ENCODE results near the gene TTC23. TPM values are rescaled to one million over a fixed set of nuclear protein-coding genes. Genes with fewer than 3 reads are reported as not detected.

Gene TTC23
- total and polyA plus RNA-seq, 2 donors (not counting 3 experiments of a cell fraction or from before 2014, with no cell fraction given): 4.1 to 27.3 TPM

DNA sequence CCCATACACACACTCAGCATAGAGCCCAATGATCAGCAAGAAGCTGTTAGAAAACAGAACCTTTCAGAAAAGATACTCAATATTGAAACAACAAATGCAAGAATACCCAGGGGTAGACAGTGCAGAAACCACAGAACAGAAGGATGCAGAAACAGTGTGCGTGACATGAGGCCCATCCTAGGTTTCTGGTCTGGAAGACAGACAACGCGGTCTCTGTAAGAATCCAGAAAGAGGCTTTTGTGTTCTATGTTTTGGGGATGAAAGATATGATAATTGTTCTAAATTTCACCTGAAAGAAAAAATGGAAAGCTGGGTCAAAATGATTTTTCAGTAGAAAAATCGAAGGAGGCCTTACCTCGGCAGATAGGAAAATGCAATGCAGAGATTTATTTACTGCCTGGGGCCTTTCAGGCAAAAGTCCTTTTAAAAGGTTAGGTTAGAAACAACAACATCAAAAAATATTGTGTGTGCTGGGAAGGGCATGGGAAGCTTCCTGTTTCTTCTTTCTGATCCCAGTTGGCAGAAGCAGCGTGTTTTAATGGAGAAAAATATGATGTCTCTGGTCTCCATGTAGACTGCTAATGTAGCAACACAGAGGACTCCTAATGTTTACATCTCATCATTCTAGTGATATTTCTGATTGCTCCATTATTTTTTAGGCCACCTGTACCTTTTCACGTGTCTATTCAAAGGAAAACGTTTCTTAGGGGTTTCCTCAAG lies 127.5 kb downstream of the TTC23 start:
- Histone ChIP-seq H3K9me3 (replicated peaks; ENCODE audit: control insufficient read depth, insufficient read depth, low read length) (no peaks in the 10 kb centered on the region), H3K36me3 (ENCODE audit: control insufficient read depth in 2 of 2, extremely low read depth in 1 of 2, insufficient read depth in 2 of 2, low read length in 2 of 2) (no peaks in the 10 kb centered on the region), H3K4me1 (ENCODE audit: control insufficient read depth, extremely low read depth, insufficient read depth, low read length) (peaks cover 30% of the 10 kb centered on the region), H3K27me3 (ENCODE audit: control insufficient read depth in 2 of 2, insufficient read depth in 2 of 2, low read length in 2 of 2) (no peaks in the 10 kb centered on the region), H3K4me3 (replicated peaks in 1 of 3; ENCODE audit: insufficient read depth in 1 of 3, low read depth in 1 of 3, low read length in 3 of 3) (no peak overlapping the region), H3K9ac (replicated peaks; ENCODE audit: extremely low read depth, insufficient read depth, low read length) (no peak overlapping the region), H2AFZ (ENCODE audit: low read depth, low read length) (no peak overlapping the region), H3K27ac (ENCODE audit: insufficient read depth, low read depth, low read length) (no peak overlapping the region), H4K20me1 (replicated peaks; ENCODE audit: control insufficient read depth, extremely low read depth, insufficient read depth, low read length) (no peaks in the 10 kb centered on the region), H3K9me1 (replicated peaks; ENCODE audit: control insufficient read depth, extremely low read depth, insufficient read depth, low read length) (no peaks in the 10 kb centered on the region), H3K79me2 (ENCODE audit: control insufficient read depth, insufficient read depth, low read length) (no peaks in the 10 kb centered on the region), H3K4me2 (ENCODE audit: insufficient read depth, low read length) (no peak overlapping the region)
- BruUV-seq (replicated peaks): no TSS peak
- FAIRE-seq (peak; percentile 31), DNase-seq (ENCODE audit: low read depth, low spot score) (peak; percentile 47)
- dilution Hi-C loops (cut with MboI; ENCODE audit: extremely low pct_ligation_motif_present, low sequenced_read_pairs) (no loop called here), intact Hi-C loops (cut with micrococcal nuclease) (loop anchor here (2.0 to 5.0 kb wide), 3 partner anchors 45 to 445 kb away; partner anchors contain the start of gene MEF2A)
- TF ChIP-seq POLR2A (IDR thresholded peaks at IDR 0.05; ENCODE audit: low read depth, low read length) (no peak), POLR2AphosphoS5 (IDR thresholded peaks at IDR 0.05; ENCODE audit: insufficient read depth, low read depth, low read length) (no peak), FOS (IDR thresholded peaks at IDR 0.05; ENCODE audit: borderline replicate concordance, insufficient read depth, low read length) (no peak)
- CTCF ChIA-PET: interaction anchor here (1.5 to 2.5 kb wide), 2 partner anchors 16 to 21 kb away, joined by 8 read pairs; partner anchors contain the start of gene SYNM
- POLR2A ChIA-PET: no interaction called here

DNA sequence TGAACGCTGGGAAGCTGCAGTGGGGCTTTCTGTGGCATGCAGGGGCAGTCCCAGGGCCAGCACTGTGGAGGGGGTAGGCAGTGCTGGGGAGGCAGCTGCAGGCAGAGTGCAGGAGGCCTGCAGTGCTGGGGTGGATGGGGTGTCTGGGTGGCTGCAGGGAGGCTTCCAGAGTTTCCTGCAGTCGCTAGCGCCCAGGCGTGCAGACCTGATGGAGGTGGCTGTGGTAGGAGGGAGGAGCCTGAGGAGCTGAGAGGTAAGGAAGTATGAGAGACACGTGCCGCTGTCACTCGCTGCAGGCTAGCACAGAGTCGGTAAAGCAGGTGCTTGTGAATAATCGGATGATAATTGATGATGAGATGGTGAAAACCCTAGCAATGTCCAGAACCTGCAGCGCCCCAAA lies 128.2 kb downstream of the TTC23 start:
- no peak overlapping the region for H3K4me3 ChIP-seq (replicated peaks in 1 of 3; ENCODE audit: insufficient read depth in 1 of 3, low read depth in 1 of 3, low read length in 3 of 3)
- no peak overlapping the region for H3K9ac ChIP-seq (replicated peaks; ENCODE audit: extremely low read depth, insufficient read depth, low read length)
- H3K9me1 ChIP-seq (replicated peaks; ENCODE audit: control insufficient read depth, extremely low read depth, insufficient read depth, low read length): no peaks in the 10 kb centered on the region
- no peaks in the 10 kb centered on the region for H3K79me2 ChIP-seq (ENCODE audit: control insufficient read depth, insufficient read depth, low read length)
- no peak for DNase-seq (ENCODE audit: low read depth, low spot score)
- no peak overlapping the region for H3K4me2 ChIP-seq (ENCODE audit: insufficient read depth, low read length)
- ChIA-PET CTCF (interaction anchor here (1.2 to 2.5 kb wide), 3 partner anchors 14 to 20 kb away, joined by 4 to 8 read pairs (median 8); partner anchors contain the start of gene SYNM), POLR2A (no interaction called here)
- H3K4me1 ChIP-seq (ENCODE audit: control insufficient read depth, extremely low read depth, insufficient read depth, low read length): peaks cover 30% of the 10 kb centered on the region
- no TSS peak for BruUV-seq (replicated peaks)
- dilution Hi-C loops (cut with MboI; ENCODE audit: extremely low pct_ligation_motif_present, low sequenced_read_pairs) (no loop called here), intact Hi-C loops (cut with micrococcal nuclease) (loop anchor here (5.0 kb wide), 2 partner anchors 331 to 446 kb away; partner anchors contain the start of gene MEF2A)
- TF ChIP-seq, protein P1, sequence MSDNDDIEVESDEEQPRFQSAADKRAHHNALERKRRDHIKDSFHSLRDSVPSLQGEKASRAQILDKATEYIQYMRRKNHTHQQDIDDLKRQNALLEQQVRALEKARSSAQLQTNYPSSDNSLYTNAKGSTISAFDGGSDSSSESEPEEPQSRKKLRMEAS (IDR thresholded peaks at IDR 0.05; ENCODE audit: insufficient read depth, insufficient read length): no peak
- TF ChIP-seq POLR2A (IDR thresholded peaks at IDR 0.05; ENCODE audit: low read depth, low read length) (no peak), CTCF (IDR thresholded peaks at IDR 0.05; ENCODE audit: extremely low read depth in 1 of 2, insufficient read depth in 1 of 2, low read depth in 1 of 2, low read length in 2 of 2) (no peak), JUN (IDR thresholded peaks at IDR 0.05; ENCODE audit: borderline replicate concordance, insufficient read depth, insufficient read length, low read depth) (no peak), FOS (IDR thresholded peaks at IDR 0.05; ENCODE audit: borderline replicate concordance, insufficient read depth, low read length) (no peak), GATA2 (IDR thresholded peaks at IDR 0.05; ENCODE audit: insufficient read depth, insufficient read length, low read depth, low read length) (no peak), EZH2 (IDR thresholded peaks at IDR 0.05; ENCODE audit: borderline replicate concordance, low read depth, low read length, severe bottlenecking) (no peak), POLR2AphosphoS5 (IDR thresholded peaks at IDR 0.05; ENCODE audit: insufficient read depth, low read depth, low read length) (no peak), MYC (IDR thresholded peaks at IDR 0.05; ENCODE audit: low read depth, low read length) (no peak)
- H2AFZ ChIP-seq (ENCODE audit: low read depth, low read length): no peak overlapping the region
- H3K36me3 ChIP-seq (ENCODE audit: control insufficient read depth in 2 of 2, extremely low read depth in 1 of 2, insufficient read depth in 2 of 2, low read length in 2 of 2): no peaks in the 10 kb centered on the region
- no peaks in the 10 kb centered on the region for H4K20me1 ChIP-seq (replicated peaks; ENCODE audit: control insufficient read depth, extremely low read depth, insufficient read depth, low read length)
- H3K27me3 ChIP-seq (ENCODE audit: control insufficient read depth in 2 of 2, insufficient read depth in 2 of 2, low read length in 2 of 2): no peaks in the 10 kb centered on the region
- H3K27ac ChIP-seq (ENCODE audit: insufficient read depth, low read depth, low read length): no peak overlapping the region
- no peaks in the 10 kb centered on the region for H3K9me3 ChIP-seq (replicated peaks; ENCODE audit: control insufficient read depth, insufficient read depth, low read length)
- FAIRE-seq: no peak

All from endothelial cell of umbilical vein (primary cell).